Measurements from ENCODE around the gene NDRG2.

The NDRG2 gene

GRCh38 chr14:20998674-20999366 lies 26.0 kb downstream of the NDRG2 start, which contains the start of gene SLC39A2:
TSS of gene SLC39A2 (plus strand) at chr14:20999293. CDS start at chr14:20999447, 154 bp downstream.
- no peak within 1 kb of the TSS for H3K27ac ChIP-seq
- POLR2A ChIA-PET (ENCODE audit: low non-redundant PET): interaction anchor here (0.5 kb wide), 1 partner anchor 22 kb away, joined by 3 read pairs; no protein-coding TSS in a partner anchor
- CTCF ChIA-PET: interaction anchor here (0.5 to 3.9 kb wide), 3 partner anchors 16 to 302 kb away, joined by 3 to 17 read pairs (median 4); no protein-coding TSS in a partner anchor
- DNase-seq (ENCODE audit: low spot score): peak; percentile 42
- TF ChIP-seq, protein P1, sequence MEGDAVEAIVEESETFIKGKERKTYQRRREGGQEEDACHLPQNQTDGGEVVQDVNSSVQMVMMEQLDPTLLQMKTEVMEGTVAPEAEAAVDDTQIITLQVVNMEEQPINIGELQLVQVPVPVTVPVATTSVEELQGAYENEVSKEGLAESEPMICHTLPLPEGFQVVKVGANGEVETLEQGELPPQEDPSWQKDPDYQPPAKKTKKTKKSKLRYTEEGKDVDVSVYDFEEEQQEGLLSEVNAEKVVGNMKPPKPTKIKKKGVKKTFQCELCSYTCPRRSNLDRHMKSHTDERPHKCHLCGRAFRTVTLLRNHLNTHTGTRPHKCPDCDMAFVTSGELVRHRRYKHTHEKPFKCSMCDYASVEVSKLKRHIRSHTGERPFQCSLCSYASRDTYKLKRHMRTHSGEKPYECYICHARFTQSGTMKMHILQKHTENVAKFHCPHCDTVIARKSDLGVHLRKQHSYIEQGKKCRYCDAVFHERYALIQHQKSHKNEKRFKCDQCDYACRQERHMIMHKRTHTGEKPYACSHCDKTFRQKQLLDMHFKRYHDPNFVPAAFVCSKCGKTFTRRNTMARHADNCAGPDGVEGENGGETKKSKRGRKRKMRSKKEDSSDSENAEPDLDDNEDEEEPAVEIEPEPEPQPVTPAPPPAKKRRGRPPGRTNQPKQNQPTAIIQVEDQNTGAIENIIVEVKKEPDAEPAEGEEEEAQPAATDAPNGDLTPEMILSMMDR (conservative IDR thresholded peaks at IDR 0.05; ENCODE audit: low read depth): no peak

- POLR2A ChIA-PET (ENCODE audit: low non-redundant PET): no interaction called here
- CTCF ChIA-PET: interaction anchor here (3.9 kb wide), 1 partner anchor 17 kb away, joined by 17 read pairs; no protein-coding TSS in a partner anchor
- DNase-seq (ENCODE audit: low spot score): no peak
- TF ChIP-seq, protein P1 (conservative IDR thresholded peaks at IDR 0.05; ENCODE audit: low read depth): no peak
- no peak overlapping the region for H3K27ac ChIP-seq
Observed at GRCh38 chr14:20998139-20998538, 26.7 kb downstream of the NDRG2 start.

DNA sequence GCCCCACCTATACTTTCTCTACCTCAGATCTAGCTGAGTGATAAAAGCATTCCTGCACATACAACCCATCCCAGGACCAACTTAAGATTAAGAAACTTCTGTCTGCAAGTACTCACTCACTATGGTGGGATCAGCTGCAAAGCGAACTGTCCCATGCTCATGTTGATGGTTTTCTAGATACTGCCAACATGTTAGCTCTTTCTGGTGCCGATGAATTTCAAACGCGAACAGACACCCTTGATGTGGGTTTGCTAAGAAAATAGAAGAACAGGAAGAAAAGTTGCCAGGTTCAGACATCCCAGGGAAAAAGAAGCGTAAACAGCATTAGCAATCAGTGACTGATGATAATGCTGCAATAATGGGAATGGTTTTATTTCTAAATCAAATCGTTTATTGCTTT lies 27.3 kb downstream of the NDRG2 start:
- no peak overlapping the region for H3K27ac ChIP-seq
- POLR2A ChIA-PET (ENCODE audit: low non-redundant PET): no interaction called here
- TF ChIP-seq, protein P1 (conservative IDR thresholded peaks at IDR 0.05; ENCODE audit: low read depth): no peak
- CTCF ChIA-PET: interaction anchor here (0.7 to 3.9 kb wide), 2 partner anchors 17 to 96 kb away, joined by 6 to 17 read pairs; no protein-coding TSS in a partner anchor
- no peak for DNase-seq (ENCODE audit: low spot score)

DNA sequence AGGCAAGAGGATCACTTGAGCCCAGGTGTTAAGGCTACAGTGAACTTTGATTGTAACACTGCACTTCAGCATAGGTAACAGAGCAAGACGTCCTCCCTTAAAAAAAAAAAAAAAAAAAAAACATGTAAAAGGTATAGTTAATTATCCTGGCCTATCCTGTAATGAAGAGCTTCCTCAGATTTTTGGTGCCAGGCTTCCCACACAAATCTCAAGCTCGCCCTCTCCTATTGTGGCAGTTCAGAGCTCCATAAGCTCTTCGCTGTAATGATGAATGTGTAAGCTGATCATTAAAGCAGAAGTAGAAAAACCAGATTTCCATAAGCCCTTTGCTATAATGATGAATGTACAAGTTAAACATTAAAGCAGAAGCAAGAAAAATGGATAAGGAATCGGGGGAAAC lies 27.7 kb downstream of the NDRG2 start:
- no peak for DNase-seq (ENCODE audit: low spot score)
- POLR2A ChIA-PET (ENCODE audit: low non-redundant PET): no interaction called here
- no peak overlapping the region for H3K27ac ChIP-seq
- CTCF ChIA-PET: interaction anchor here (0.7 to 3.9 kb wide), 3 partner anchors 18 to 238 kb away, joined by 4 to 17 read pairs (median 6); no protein-coding TSS in a partner anchor
- TF ChIP-seq, protein P1 (conservative IDR thresholded peaks at IDR 0.05; ENCODE audit: low read depth): no peak

GRCh38 chr14:20996521-20996920 lies 28.3 kb downstream of the NDRG2 start:
- 0 out of 2 replicates have a peak overlapping the region, but pooled peaks have one; percentile 20 for H3K27ac ChIP-seq
- ChIA-PET POLR2A (ENCODE audit: low non-redundant PET) (no interaction called here), CTCF (interaction anchor here (0.8 to 3.9 kb wide), 2 partner anchors 18 to 239 kb away, joined by 4 to 17 read pairs; no protein-coding TSS in a partner anchor)
- no peak for DNase-seq (ENCODE audit: low spot score)
- TF ChIP-seq, protein P1 (conservative IDR thresholded peaks at IDR 0.05; ENCODE audit: low read depth): no peak

DNA sequence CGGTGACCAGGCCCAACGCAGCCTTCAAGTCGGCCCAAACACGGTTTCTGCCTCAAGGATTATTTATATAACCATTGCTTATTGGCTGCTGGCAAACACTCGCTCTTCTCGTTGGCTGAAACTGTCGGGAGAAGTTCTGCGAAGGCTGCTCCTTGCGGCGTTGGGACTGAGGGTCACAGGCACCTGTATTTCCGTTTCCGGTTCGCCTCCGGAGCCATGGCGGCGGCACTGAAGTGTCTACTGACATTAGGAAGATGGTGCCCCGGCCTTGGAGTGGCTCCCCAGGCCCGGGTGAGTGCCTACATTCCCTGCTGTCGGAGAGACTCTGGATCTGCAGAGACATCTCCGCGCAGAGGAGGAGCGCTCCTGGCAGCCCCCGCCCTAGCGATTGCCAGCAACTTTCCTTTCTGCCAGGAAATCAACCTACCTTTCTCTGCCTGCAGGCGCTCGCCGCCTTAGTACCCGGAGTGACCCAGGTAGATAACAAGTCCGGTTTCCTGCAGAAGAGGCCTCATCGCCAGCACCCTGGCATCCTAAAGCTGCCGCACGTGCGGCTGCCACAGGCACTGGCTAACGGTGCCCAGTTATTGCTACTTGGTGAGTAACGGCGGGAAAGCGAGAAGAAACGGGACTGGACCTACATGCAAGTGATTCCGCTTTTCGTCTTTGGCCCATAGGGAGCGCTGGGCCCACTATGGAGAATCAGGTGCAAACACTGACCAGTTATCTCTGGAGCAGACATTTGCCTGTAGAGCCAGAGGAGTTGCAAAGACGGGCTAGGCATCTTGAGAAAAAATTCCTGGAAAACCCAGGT lies 34.9 kb downstream of the NDRG2 start, which contains the start of gene METTL17:
TSS of gene METTL17 (plus strand) at position 194 of the 814 bp plus-strand sequence. CDS start at position 217, 23 bp downstream.
- peak within 1 kb of the TSS; percentile 89 for H3K27ac ChIP-seq
- CTCF ChIA-PET: interaction anchor here (0.7 kb wide), 1 partner anchor 117 kb away, joined by 3 read pairs; no protein-coding TSS in a partner anchor
- POLR2A ChIA-PET (ENCODE audit: low non-redundant PET): interaction anchor here (0.5 kb wide), 1 partner anchor 293 kb away, joined by 3 read pairs; no protein-coding TSS in a partner anchor
- peak; percentile 92 for DNase-seq (ENCODE audit: low spot score)
- TF ChIP-seq, protein P1 (conservative IDR thresholded peaks at IDR 0.05; ENCODE audit: low read depth): peak; percentile 69

Data from RWPE1 (cell line).